PC-9 (cell line): ENCODE data around the gene NFATC4. TPM values are rescaled to one million over a fixed set of nuclear protein-coding genes. Genes with fewer than 3 reads are reported as not detected.
A peak's percentile ranks its signal among the peaks of the same experiment; 100 is the strongest.

ENCODE experiments used
- BruUV-seq: library from RNA; stranded (reverse); fragments of 400-500 nt; replicated peaks from 2 replicates; lab custom pipeline; 2021; lab: Mats Ljungman, UMichigan
- CTCF ChIA-PET: fragments of 300-600 bp; sonication (Branson Sonifier 250); formaldehyde crosslinking; loops from one replicate; lab custom pipeline; 2022; ENCODE audit warnings: antibody characterized with exemption; lab: Charles Lee
- POLR2A ChIA-PET: fragments of 300-600 bp; sonication (Branson Sonifier 250); formaldehyde crosslinking; loops from one replicate; lab custom pipeline; 2022; ENCODE audit warnings: antibody characterized with exemption; ENCODE audit not compliant: unreplicated experiment; lab: Charles Lee
- DNase-seq, 2 experiments: peaks; one replicate each; pipeline versions ENCODE4 v3.0.0 to v3.0.0-alpha.2; 2015 to 2022; ENCODE audit warnings: mixed read lengths in 1 of 2
- H2AFZ ChIP-seq: fragments of 200-600 bp; sonication (generic); 2 replicates; pipeline ENCODE4 v1.8.1; 2017; ENCODE audit warnings: antibody characterized with exemption
- H3F3A ChIP-seq: fragments of 200-600 bp; sonication (generic); 2 replicates; pipeline ENCODE4 v1.8.1; 2017; ENCODE audit warnings: antibody characterized with exemption, mild to moderate bottlenecking, low read depth; ENCODE audit not compliant: insufficient read depth
- H3K27ac ChIP-seq: fragments of 200-600 bp; sonication (generic); 2 replicates; pipeline ENCODE4 v1.6.1; 2016; ENCODE audit warnings: mixed run types
- H3K27me3 ChIP-seq: fragments of 200-600 bp; sonication (generic); 2 replicates; pipeline ENCODE4 v1.6.1; 2016; ENCODE audit warnings: low read depth, mixed run types; ENCODE audit not compliant: insufficient read depth
- H3K36me3 ChIP-seq: fragments of 200-600 bp; sonication (generic); 2 replicates; pipeline ENCODE4 v1.6.1; 2016; ENCODE audit warnings: low read depth, mixed run types
- H3K4me1 ChIP-seq: fragments of 200-600 bp; sonication (generic); replicated peaks from 2 replicates; pipeline ENCODE4 v1.6.1; 2016; ENCODE audit warnings: mixed run types; ENCODE audit not compliant: insufficient read depth
- H3K4me2 ChIP-seq: fragments of 200-600 bp; sonication (generic); 2 replicates; pipeline ENCODE4 v1.6.1; 2017; ENCODE audit warnings: mixed run types
- H3K4me3 ChIP-seq: fragments of 200-600 bp; sonication (generic); 2 replicates; pipeline ENCODE4 v1.6.1; 2016; ENCODE audit warnings: mixed run types
- H3K79me2 ChIP-seq: fragments of 200-600 bp; sonication (generic); 2 replicates; pipeline ENCODE4 v1.6.1; 2017; ENCODE audit warnings: low read depth, mixed run types
- H3K9me2 ChIP-seq: fragments of 200-600 bp; sonication (generic); 2 replicates; pipeline ENCODE4 v1.8.1; 2017; ENCODE audit warnings: mild to moderate bottlenecking; ENCODE audit not compliant: insufficient read depth
- H3K9me3 ChIP-seq: fragments of 200-600 bp; sonication (generic); 2 replicates; pipeline ENCODE4 v1.8.1; 2016; ENCODE audit warnings: low read depth; ENCODE audit not compliant: insufficient read depth
- H4K20me1 ChIP-seq: fragments of 200-600 bp; sonication (generic); 2 replicates; pipeline ENCODE4 v1.8.1; 2017; ENCODE audit not compliant: insufficient read depth
- EZH2 ChIP-seq: fragments of 200-600 bp; sonication (generic); IDR thresholded peaks from 2 replicates; pipeline ENCODE4 v1.8.0; 2017; ENCODE audit warnings: antibody characterized with exemption, low read depth
- intact Hi-C: fragments of 100-400 bp; cut with micrococcal nuclease; formaldehyde crosslinking; loops from one replicate; pipeline ENCODE4 v1.10.0; 2022; ENCODE audit not compliant: unreplicated experiment
- total RNA-seq: library from RNA; stranded (reverse); gene quantifications from 2 replicates; pipeline ENCODE4 v1.2.3, GENCODE V29; 2021
- TF ChIP-seq, protein P1 (sequence below): fragments of 200-600 bp; sonication (generic); conservative IDR thresholded peaks from 2 replicates; pipeline ENCODE4 v1.6.1; 2017; ENCODE audit warnings: mixed run types, antibody characterized with exemption, mild to moderate bottlenecking, moderate library complexity

The NFATC4 gene
- total RNA-seq, 1 experiment from 2014 or later = 48.3 TPM

DNA sequence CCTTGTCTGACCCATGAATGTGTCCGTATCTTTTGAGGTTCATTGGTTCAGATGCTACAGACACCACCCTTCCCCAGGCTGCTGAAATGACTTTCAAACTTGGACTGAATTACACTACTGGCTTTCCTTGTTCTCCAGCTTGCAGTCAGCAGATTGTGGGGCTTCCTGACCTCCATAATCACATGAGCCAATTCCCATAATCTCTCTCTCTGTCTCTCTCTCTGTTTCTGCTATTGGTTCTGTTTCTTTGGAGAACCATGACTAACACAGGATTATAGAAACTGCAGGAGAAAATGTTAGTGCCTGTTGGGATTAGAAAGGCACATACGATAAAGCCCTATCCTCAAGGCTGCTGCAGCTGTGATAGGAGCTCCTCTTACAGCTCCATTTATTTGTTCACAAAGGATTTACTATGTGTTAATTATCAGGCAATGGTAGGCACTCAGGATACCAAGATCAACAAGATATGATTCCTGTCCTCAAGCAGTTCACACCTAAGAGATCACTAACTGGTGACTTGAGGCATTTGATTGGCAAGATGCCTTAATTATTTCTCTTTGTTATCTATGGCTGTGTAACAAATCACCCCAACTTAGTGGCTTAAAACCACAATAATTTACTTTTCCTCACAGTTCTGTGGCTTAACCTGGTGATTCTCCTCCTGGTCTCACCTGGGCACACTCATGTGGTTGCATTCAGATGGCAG lies 20.6 kb downstream of the NFATC4 start:
- DNase-seq = no peak
- Histone ChIP-seq H3K36me3 (no peaks in the 10 kb centered on the region), H3K4me2 (no peak overlapping the region), H3F3A (peaks cover 17% of the 10 kb centered on the region), H3K9me3 (no peaks in the 10 kb centered on the region), H3K4me1 (peaks cover 24% of the 10 kb centered on the region), H3K4me3 (no peak overlapping the region), H3K27ac (no peak overlapping the region), H3K9me2 (no peaks in the 10 kb centered on the region), H3K27me3 (no peaks in the 10 kb centered on the region), H3K79me2 (0 out of 2 replicates have a peak, but pooled peaks cover 3% of the 10 kb centered on the region), H2AFZ (no peak overlapping the region), H4K20me1 (no peaks in the 10 kb centered on the region)
- intact Hi-C loops = no loop called here
- BruUV-seq = no TSS peak
- POLR2A ChIA-PET = no interaction called here
- CTCF ChIA-PET = interaction anchor here (0.6 to 1.2 kb wide), 2 partner anchors 22 to 58 kb away, joined by 3 to 14 read pairs; no protein-coding TSS in a partner anchor
- TF ChIP-seq, protein P1, sequence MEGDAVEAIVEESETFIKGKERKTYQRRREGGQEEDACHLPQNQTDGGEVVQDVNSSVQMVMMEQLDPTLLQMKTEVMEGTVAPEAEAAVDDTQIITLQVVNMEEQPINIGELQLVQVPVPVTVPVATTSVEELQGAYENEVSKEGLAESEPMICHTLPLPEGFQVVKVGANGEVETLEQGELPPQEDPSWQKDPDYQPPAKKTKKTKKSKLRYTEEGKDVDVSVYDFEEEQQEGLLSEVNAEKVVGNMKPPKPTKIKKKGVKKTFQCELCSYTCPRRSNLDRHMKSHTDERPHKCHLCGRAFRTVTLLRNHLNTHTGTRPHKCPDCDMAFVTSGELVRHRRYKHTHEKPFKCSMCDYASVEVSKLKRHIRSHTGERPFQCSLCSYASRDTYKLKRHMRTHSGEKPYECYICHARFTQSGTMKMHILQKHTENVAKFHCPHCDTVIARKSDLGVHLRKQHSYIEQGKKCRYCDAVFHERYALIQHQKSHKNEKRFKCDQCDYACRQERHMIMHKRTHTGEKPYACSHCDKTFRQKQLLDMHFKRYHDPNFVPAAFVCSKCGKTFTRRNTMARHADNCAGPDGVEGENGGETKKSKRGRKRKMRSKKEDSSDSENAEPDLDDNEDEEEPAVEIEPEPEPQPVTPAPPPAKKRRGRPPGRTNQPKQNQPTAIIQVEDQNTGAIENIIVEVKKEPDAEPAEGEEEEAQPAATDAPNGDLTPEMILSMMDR = no peak
- TF ChIP-seq EZH2 = no peak

DNA sequence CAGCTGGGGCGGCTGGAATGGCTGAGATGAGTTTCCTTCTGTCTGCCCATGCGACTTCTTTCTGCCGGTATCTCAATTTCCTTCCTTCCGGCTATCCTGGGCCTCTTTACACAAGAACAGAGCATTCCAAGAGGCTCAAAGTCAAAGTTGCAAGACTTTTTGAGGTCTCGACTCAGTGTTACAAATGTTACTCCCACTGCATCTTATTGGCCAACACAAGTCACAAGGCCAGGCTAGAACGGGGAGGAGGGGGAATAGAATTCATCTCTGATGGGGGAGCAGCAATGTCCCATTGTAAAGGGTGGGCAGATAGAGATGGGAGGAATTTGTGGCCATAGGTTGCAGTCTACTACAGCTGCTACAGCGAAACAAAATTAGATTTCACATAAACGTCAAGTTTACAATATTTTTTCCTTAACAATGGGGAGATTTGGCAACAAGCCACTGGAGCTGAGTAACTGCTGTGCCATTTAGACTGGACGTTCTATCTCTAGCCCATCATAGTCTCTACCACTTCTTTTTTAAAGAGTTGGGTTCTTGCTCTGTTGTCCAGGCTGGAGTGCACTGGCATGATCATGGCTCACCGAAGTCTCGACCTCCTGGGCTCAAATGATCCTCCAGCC lies 21.4 kb downstream of the NFATC4 start:
- intact Hi-C loops = no loop called here
- H3K4me1 ChIP-seq = peaks cover 31% of the 10 kb centered on the region
- H3K9me3 ChIP-seq = no peaks in the 10 kb centered on the region
- no TSS peak for BruUV-seq
- no peak for DNase-seq
- no peaks in the 10 kb centered on the region for H3K9me2 ChIP-seq
- ChIA-PET POLR2A (no interaction called here), CTCF (interaction anchor here (0.7 kb wide), 1 partner anchor 23 kb away, joined by 3 read pairs; no protein-coding TSS in a partner anchor)
- H3K36me3 ChIP-seq = no peaks in the 10 kb centered on the region
- H3K27me3 ChIP-seq = no peaks in the 10 kb centered on the region
- peaks cover 17% of the 10 kb centered on the region for H3F3A ChIP-seq
- H3K27ac ChIP-seq = no peak overlapping the region
- H3K4me3 ChIP-seq = no peak overlapping the region
- no peak overlapping the region for H3K4me2 ChIP-seq
- no peak overlapping the region for H2AFZ ChIP-seq
- 0 out of 2 replicates have a peak, but pooled peaks cover 3% of the 10 kb centered on the region for H3K79me2 ChIP-seq
- no peaks in the 10 kb centered on the region for H4K20me1 ChIP-seq
- no peak for TF ChIP-seq EZH2
- TF ChIP-seq, protein P1 = no peak

GRCh38 chr14:24390701-24391468 lies 22.9 kb downstream of the NFATC4 start:
- peaks cover 36% of the 10 kb centered on the region for H3K4me1 ChIP-seq
- H3K9me2 ChIP-seq = no peaks in the 10 kb centered on the region
- peak overlapping the region; percentile 55; the same call in 1 of the 2 replicates for H3K4me3 ChIP-seq
- H3K4me2 ChIP-seq = peak overlapping the region; percentile 79
- H2AFZ ChIP-seq = peak overlapping the region; percentile 79; the same call in 1 of the 2 replicates
- no peak for DNase-seq
- BruUV-seq = no TSS peak
- ChIA-PET POLR2A (interaction anchor here (1.6 kb wide), 1 partner anchor 39 kb away, joined by 11 read pairs; the partner anchor contains the start of genes CBLN3 and KHNYN), CTCF (no interaction called here)
- H3K36me3 ChIP-seq = no peaks in the 10 kb centered on the region
- intact Hi-C loops = no loop called here
- H3F3A ChIP-seq = peaks cover 17% of the 10 kb centered on the region
- H3K79me2 ChIP-seq = 0 out of 2 replicates have a peak, but pooled peaks cover 3% of the 10 kb centered on the region
- peak overlapping the region; percentile 100 for H3K27ac ChIP-seq
- no peaks in the 10 kb centered on the region for H3K27me3 ChIP-seq
- no peaks in the 10 kb centered on the region for H4K20me1 ChIP-seq
- TF ChIP-seq EZH2 = no peak
- TF ChIP-seq, protein P1 = no peak
- H3K9me3 ChIP-seq = no peaks in the 10 kb centered on the region
